ENCODE measurements around the gene TAS2R50.

DNA sequence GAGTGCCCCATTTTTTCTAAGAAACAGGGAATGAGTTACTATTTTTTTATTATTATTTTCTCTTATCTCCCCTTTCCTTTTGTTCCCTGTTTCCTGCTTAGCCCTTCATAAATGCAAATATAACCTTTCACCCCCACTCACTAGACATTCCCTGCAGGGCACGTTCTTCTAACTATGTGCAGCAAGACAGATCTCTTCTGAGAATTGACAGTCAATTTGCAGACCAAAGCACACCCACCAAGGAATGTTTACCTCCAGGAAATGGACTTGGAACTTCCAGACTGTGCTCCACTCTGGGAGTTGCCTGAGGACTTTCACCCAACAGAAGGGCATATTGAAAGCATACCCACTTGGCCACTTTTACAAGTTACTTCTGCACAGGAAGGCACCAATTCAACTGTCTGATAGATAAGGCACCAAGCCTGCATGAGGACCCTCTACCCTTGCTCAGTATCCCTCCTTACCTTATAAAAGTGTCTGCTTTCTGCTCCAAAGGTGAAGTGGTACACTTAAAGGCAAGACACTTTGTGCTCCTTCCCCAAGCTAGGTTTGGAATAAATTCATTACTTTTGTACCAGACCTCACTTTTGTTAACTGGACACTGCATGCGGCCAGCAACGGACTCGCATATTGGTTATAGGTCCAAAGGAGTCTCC is 29.2 kb upstream of the TAS2R50 start:
- TF ChIP-seq CTCF (IDR thresholded peaks at IDR 0.05; ENCODE audit: low read depth, low read length, poor library complexity, severe bottlenecking) (no peak), EZH2phosphoT487 (IDR thresholded peaks at IDR 0.05; ENCODE audit: borderline replicate concordance, low read length) (no peak)

All from DOHH2 (cell line).